Caco-2 (cell line): Measurements from ENCODE around the gene AGMO. TPM values are rescaled to one million over a fixed set of nuclear protein-coding genes. Genes with fewer than 3 reads are reported as not detected.
A peak's percentile ranks its signal among the peaks of the same experiment; 100 is the strongest.
"Not testable (repeated sequence)": the region's sequence is repeated elsewhere in the genome, so short reads cannot be mapped to it uniquely, and the experiment has no call there.

ENCODE experiments used
- BruUV-seq: library from RNA; stranded (reverse); fragments of 400-500 nt; replicated peaks from 2 replicates; lab custom pipeline; 2021; lab: Mats Ljungman, UMichigan
- CTCF ChIA-PET: fragments of 300-600 bp; sonication (Branson Sonifier 250); formaldehyde crosslinking; loops from one replicate; lab custom pipeline; 2022; ENCODE audit warnings: antibody characterized with exemption; lab: Charles Lee
- POLR2A ChIA-PET: fragments of 300-600 bp; sonication (Branson Sonifier 250); formaldehyde crosslinking; loops from one replicate; lab custom pipeline; 2022; ENCODE audit warnings: antibody characterized with exemption; lab: Charles Lee
- DNase-seq, 2 experiments: peaks; one replicate each; pipeline versions ENCODE4 v3.0.0 to v3.0.0-alpha.2; 2020 to 2022
- H3K27me3 ChIP-seq: replicated peaks from 2 replicates; pipeline ENCODE4 v1.6.0; 2011; ENCODE audit warnings: low read length; ENCODE audit not compliant: control insufficient read depth, insufficient read depth
- H3K36me3 ChIP-seq: 2 replicates; pipeline ENCODE4 v1.5.1; 2011; ENCODE audit warnings: low read length; ENCODE audit not compliant: control insufficient read depth, insufficient read depth
- H3K4me1 ChIP-seq: fragments of 250-450 bp; sonication (Bioruptor Pico); 2 replicates; pipeline ENCODE4 v1.5.1; 2020; ENCODE audit warnings: mild to moderate bottlenecking
- H3K4me3 ChIP-seq: 2 replicates; pipeline ENCODE4 v1.5.1; 2011; ENCODE audit warnings: low read depth, mild to moderate bottlenecking, control low read depth, low read length
- H3K9me3 ChIP-seq: fragments of 250-450 bp; sonication (Bioruptor Pico); 2 replicates; pipeline ENCODE4 v1.5.1; 2020; ENCODE audit warnings: mild to moderate bottlenecking, moderate library complexity
- H3K27ac Mint-ChIP-seq: one replicate; pipeline ENCODE4 v1.8.0; 2022; ENCODE audit warnings: mixed read lengths; ENCODE audit not compliant: unreplicated experiment
- H3K27me3 Mint-ChIP-seq: one replicate; pipeline ENCODE4 v1.8.0; 2022; ENCODE audit warnings: mixed read lengths; ENCODE audit not compliant: insufficient read depth, unreplicated experiment
- H3K36me3 Mint-ChIP-seq: one replicate; pipeline ENCODE4 v1.8.0; 2022; ENCODE audit warnings: mild to moderate bottlenecking, mixed read lengths; ENCODE audit not compliant: insufficient read depth, unreplicated experiment
- H3K4me1 Mint-ChIP-seq: one replicate; pipeline ENCODE4 v1.8.0; 2022; ENCODE audit warnings: low read depth, mixed read lengths; ENCODE audit not compliant: unreplicated experiment
- H3K4me3 Mint-ChIP-seq: one replicate; pipeline ENCODE4 v1.8.0; 2022; ENCODE audit warnings: mild to moderate bottlenecking, moderate library complexity, mixed read lengths; ENCODE audit not compliant: unreplicated experiment
- H3K9me3 Mint-ChIP-seq: one replicate; pipeline ENCODE4 v1.8.0; 2022; ENCODE audit warnings: mixed read lengths; ENCODE audit not compliant: unreplicated experiment
- intact Hi-C: fragments of 100-400 bp; cut with micrococcal nuclease; formaldehyde crosslinking; loops from one replicate; pipeline ENCODE4 v1.10.0; 2022; ENCODE audit not compliant: unreplicated experiment
- total RNA-seq: library from RNA; stranded (reverse); gene quantifications from 2 replicates; pipeline ENCODE4 v1.2.3, GENCODE V29; 2022
- TF ChIP-seq, protein P1 (sequence below), 2 experiments: fragments of 200-600 bp in 1 of 2; IDR thresholded peaks; 1 replicate in 1 of 2; 2 replicates in 1 of 2; pipeline versions ENCODE4 v1.5.1 to v1.8.0; 2011 to 2022; ENCODE audit warnings: antibody characterized with exemption in 1 of 2, control low read depth in 1 of 2, inconsistent platforms in 1 of 2, low read depth in 1 of 2, low read length in 1 of 2, mild to moderate bottlenecking in 1 of 2, moderate library complexity in 1 of 2; ENCODE audit not compliant: insufficient read depth in 1 of 2, severe bottlenecking in 1 of 2, unreplicated experiment in 1 of 2

AGMO gene
- total RNA-seq, 1 experiment from 2014 or later: 0.16 TPM

DNA sequence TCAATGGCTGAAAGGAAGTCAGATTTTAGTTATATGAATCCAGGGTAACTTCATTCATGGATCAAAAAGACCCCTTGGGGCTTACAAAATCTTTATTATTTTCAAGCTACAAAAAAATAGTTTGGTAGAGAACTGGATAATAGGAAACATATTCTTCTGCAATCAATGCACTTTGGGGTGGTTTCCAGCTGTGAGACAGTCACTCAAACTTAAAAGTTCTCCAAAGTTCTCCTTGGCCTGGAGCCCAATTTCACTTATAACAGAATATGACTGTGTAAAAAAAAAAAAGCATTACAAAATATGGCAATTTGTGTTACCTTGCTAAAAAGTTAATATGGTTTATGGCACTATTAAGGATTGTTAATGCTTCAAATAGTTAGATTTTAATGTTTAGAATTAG lies 255.5 kb downstream of the AGMO start:
- BruUV-seq: no TSS peak
- Histone ChIP-seq H3K36me3 (no peaks in the 10 kb centered on the region), H3K4me1 (no peaks in the 10 kb centered on the region), H3K4me3 (no peak overlapping the region), H3K9me3 (no peaks in the 10 kb centered on the region), H3K27me3 (no peaks in the 10 kb centered on the region)
- TF ChIP-seq, protein P1, sequence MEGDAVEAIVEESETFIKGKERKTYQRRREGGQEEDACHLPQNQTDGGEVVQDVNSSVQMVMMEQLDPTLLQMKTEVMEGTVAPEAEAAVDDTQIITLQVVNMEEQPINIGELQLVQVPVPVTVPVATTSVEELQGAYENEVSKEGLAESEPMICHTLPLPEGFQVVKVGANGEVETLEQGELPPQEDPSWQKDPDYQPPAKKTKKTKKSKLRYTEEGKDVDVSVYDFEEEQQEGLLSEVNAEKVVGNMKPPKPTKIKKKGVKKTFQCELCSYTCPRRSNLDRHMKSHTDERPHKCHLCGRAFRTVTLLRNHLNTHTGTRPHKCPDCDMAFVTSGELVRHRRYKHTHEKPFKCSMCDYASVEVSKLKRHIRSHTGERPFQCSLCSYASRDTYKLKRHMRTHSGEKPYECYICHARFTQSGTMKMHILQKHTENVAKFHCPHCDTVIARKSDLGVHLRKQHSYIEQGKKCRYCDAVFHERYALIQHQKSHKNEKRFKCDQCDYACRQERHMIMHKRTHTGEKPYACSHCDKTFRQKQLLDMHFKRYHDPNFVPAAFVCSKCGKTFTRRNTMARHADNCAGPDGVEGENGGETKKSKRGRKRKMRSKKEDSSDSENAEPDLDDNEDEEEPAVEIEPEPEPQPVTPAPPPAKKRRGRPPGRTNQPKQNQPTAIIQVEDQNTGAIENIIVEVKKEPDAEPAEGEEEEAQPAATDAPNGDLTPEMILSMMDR (IDR thresholded peaks at IDR 0.05; ENCODE audit: insufficient read depth in 1 of 2, low read depth in 1 of 2, low read length in 1 of 2, severe bottlenecking in 1 of 2, unreplicated experiment in 1 of 2): no peak
- ChIA-PET POLR2A (no interaction called here), CTCF (no interaction called here)
- intact Hi-C loops: loop anchor here (5.0 to 10.0 kb wide), 3 partner anchors 251 to 591 kb away; no protein-coding TSS in a partner anchor
- Mint-ChIP-seq H3K36me3 (no peaks in the 10 kb centered on the region), H3K27ac (no peak overlapping the region), H3K27me3 (no peaks in the 10 kb centered on the region), H3K9me3 (no peaks in the 10 kb centered on the region), H3K4me3 (no peak overlapping the region), H3K4me1 (no peaks in the 10 kb centered on the region)
- DNase-seq: no peak

DNA sequence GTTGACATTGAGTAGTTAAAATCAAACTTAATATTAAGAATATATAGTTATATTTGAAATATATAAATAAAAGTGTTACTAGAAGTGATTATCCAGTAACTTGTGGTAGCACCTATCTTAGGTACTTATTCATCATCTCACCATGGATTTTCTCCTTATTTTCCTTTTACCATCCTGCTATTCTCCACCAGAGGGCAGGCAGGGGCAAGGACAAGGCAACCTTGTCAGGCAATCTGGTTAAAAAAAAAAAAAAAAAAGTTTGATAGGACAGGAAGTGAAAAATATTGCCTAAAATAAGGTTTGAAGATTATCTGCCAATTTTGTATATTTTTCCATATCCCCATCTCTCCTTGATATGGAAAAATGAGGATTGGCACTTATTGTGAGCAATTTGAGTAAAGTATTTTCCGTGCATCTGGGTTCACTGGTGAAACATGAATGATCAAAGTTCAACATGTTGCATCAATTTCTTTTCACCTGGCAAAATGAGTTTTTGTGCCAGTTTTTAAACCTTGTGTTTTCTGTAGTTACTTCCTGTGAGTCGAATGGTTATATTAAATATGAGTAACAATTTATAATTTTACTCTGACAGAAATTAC lies 256.7 kb downstream of the AGMO start:
- no TSS peak for BruUV-seq
- H3K27me3 Mint-ChIP-seq: no peaks in the 10 kb centered on the region
- Histone ChIP-seq H3K4me3 (no peak overlapping the region), H3K36me3 (no peaks in the 10 kb centered on the region), H3K27me3 (no peaks in the 10 kb centered on the region), H3K9me3 (no peaks in the 10 kb centered on the region), H3K4me1 (no peaks in the 10 kb centered on the region)
- CTCF ChIA-PET: no interaction called here
- peak; percentile 49 to 69 for DNase-seq
- no peaks in the 10 kb centered on the region for H3K9me3 Mint-ChIP-seq
- TF ChIP-seq, protein P1 (IDR thresholded peaks at IDR 0.05; ENCODE audit: insufficient read depth in 1 of 2, low read depth in 1 of 2, low read length in 1 of 2, severe bottlenecking in 1 of 2, unreplicated experiment in 1 of 2): peak; percentile 73 to 85
- H3K27ac Mint-ChIP-seq: no peak overlapping the region
- H3K4me1 Mint-ChIP-seq: no peaks in the 10 kb centered on the region
- H3K4me3 Mint-ChIP-seq: no peak overlapping the region
- H3K36me3 Mint-ChIP-seq: no peaks in the 10 kb centered on the region
- intact Hi-C loops: loop anchor here (1.0 to 10.0 kb wide), 4 partner anchors 252 to 766 kb away; no protein-coding TSS in a partner anchor
- POLR2A ChIA-PET: no interaction called here

DNA sequence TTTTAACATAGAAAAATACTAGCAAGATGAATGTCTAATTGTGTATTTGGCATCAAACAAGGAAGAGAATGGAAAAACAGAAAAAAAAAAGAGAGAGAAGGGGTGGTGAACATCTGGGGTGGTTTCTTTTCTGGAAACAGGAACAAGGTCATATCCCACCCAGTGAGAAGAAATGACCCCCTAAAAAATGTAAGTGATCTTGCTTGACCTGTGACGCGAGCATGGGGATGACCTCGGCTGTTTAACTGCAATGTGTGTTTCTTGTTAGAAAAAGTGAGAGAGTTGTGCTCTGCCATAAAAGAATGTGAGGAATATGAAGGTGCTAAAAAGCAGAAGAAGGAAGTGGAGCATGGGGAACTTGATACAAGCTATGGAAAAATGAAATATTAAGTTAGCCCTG lies 258.5 kb downstream of the AGMO start:
- no peak overlapping the region for H3K4me3 Mint-ChIP-seq
- Histone ChIP-seq H3K36me3 (no peaks in the 10 kb centered on the region), H3K4me1 (no peaks in the 10 kb centered on the region), H3K27me3 (no peaks in the 10 kb centered on the region), H3K9me3 (no peaks in the 10 kb centered on the region), H3K4me3 (no peak overlapping the region)
- no TSS peak for BruUV-seq
- CTCF ChIA-PET: no interaction called here
- H3K27me3 Mint-ChIP-seq: no peaks in the 10 kb centered on the region
- no peaks in the 10 kb centered on the region for H3K4me1 Mint-ChIP-seq
- H3K36me3 Mint-ChIP-seq: no peaks in the 10 kb centered on the region
- intact Hi-C loops: loop anchor here (10.0 kb wide), 1 partner anchor 589 kb away; no protein-coding TSS in a partner anchor
- no peak overlapping the region for H3K27ac Mint-ChIP-seq
- TF ChIP-seq, protein P1 (IDR thresholded peaks at IDR 0.05; ENCODE audit: insufficient read depth in 1 of 2, low read depth in 1 of 2, low read length in 1 of 2, severe bottlenecking in 1 of 2, unreplicated experiment in 1 of 2): no peak
- no peaks in the 10 kb centered on the region for H3K9me3 Mint-ChIP-seq
- DNase-seq: no peak
- POLR2A ChIA-PET: no interaction called here

- H3K36me3 Mint-ChIP-seq, H3K4me3 Mint-ChIP-seq, BruUV-seq, POLR2A ChIA-PET, H3K27me3 ChIP-seq, H3K27me3 Mint-ChIP-seq, H3K4me1 Mint-ChIP-seq, H3K9me3 ChIP-seq, H3K4me1 ChIP-seq, DNase-seq, H3K4me3 ChIP-seq, H3K36me3 ChIP-seq, H3K9me3 Mint-ChIP-seq, H3K27ac Mint-ChIP-seq, CTCF ChIA-PET: not testable (repeated sequence)
- intact Hi-C loops: loop anchor here (10.0 kb wide), 1 partner anchor 586 kb away; no protein-coding TSS in a partner anchor
These were observed 260.8 kb downstream of the AGMO start for GRCh38 chr7:15300986-15301385.
